OCI-LY1 (cell line): ENCODE measurements around the gene TMEM201.

Experiments
- CTCF ChIP-seq: fragments of 200-600 bp; sonication (generic), shearing (Covaris generic); IDR thresholded peaks from 2 replicates; pipeline ENCODE4 v1.5.1; 2017; ENCODE audit warnings: mild to moderate bottlenecking, antibody characterized with exemption, low read length, moderate library complexity, mixed read lengths
- EZH2 ChIP-seq: fragments of 200-600 bp; sonication (generic), shearing (Covaris generic); IDR thresholded peaks from 2 replicates; pipeline ENCODE4 v1.8.0; 2017; ENCODE audit warnings: borderline replicate concordance, mixed run types, mild to moderate bottlenecking, antibody characterized with exemption, low read length, moderate library complexity, mixed read lengths

GRCh38 chr1:9648171-9648570 is 59.5 kb downstream of the TMEM201 start:
- TF ChIP-seq EZH2 (no peak), CTCF (no peak)
